B cell (primary cell): ENCODE data around the gene CFAP54. TPM values are rescaled to one million over a fixed set of nuclear protein-coding genes. Genes with fewer than 3 reads are reported as not detected.

ENCODE experiments used
- ATAC-seq: fragments of 200-7000 bp; cut with Tn5 transposase; one replicate; pipeline ENCODE4 v1.10.0; 2021; ENCODE audit warnings: low read depth, mild to moderate bottlenecking, moderate number of reproducible peaks, moderate library complexity
- CTCF ChIA-PET: fragments of 350-600 bp; sonication (Branson Sonifier 250); formaldehyde crosslinking; loops from one replicate; lab custom pipeline; 2021; ENCODE audit warnings: antibody characterized with exemption, inconsistent platforms; lab: Charles Lee
- POLR2A ChIA-PET: fragments of 350-600 bp; sonication (Branson Sonifier 250); formaldehyde crosslinking; loops from one replicate; lab custom pipeline; 2021; ENCODE audit warnings: antibody characterized with exemption; lab: Charles Lee
- DNase-seq: peaks from one replicate; pipeline ENCODE4 v3.0.0; 2013
- H2AFZ ChIP-seq: 2 replicates; pipeline ENCODE4 v1.6.1; 2012; ENCODE audit warnings: mild to moderate bottlenecking, low read depth, low read length; ENCODE audit not compliant: insufficient read depth, poor library complexity, severe bottlenecking
- H3K27ac ChIP-seq, 2 donors: 1 replicate in 1 of 2; 2 replicates in 1 of 2; pipeline ENCODE4 v1.5.1; 2012 to 2013; ENCODE audit warnings: low read length in 2 of 2, mild to moderate bottlenecking in 2 of 2, moderate library complexity in 1 of 2
- H3K27me3 ChIP-seq, 4 experiments: fragments of 200-600 bp in 1 of 4; sonication (generic) in 1 of 4; replicated peaks in 1 of 4; 1 replicate in 2 of 4; 2 replicates in 2 of 4; pipeline versions ENCODE4 v1.6.1 to v1.7.0; 2013 to 2016; ENCODE audit warnings: low read length in 3 of 4, mild to moderate bottlenecking in 2 of 4, mixed read lengths in 1 of 4, moderate library complexity in 1 of 4; ENCODE audit not compliant: insufficient read depth in 4 of 4, control insufficient read depth in 3 of 4; ENCODE audit errors: control extremely low read depth in 1 of 4
- H3K36me3 ChIP-seq, 2 experiments: replicated peaks in 1 of 2; 1 replicate in 1 of 2; 2 replicates in 1 of 2; pipeline versions ENCODE4 v1.6.1 to v1.7.1; 2013; ENCODE audit warnings: low read length in 1 of 2; ENCODE audit not compliant: insufficient read depth in 2 of 2, control insufficient read depth in 1 of 2; ENCODE audit errors: control extremely low read depth in 1 of 2, extremely low read depth in 1 of 2
- H3K4me1 ChIP-seq, 2 donors: fragments of 200-600 bp in 1 of 2; sonication (generic) in 1 of 2; 1 replicate in 1 of 2; 2 replicates in 1 of 2; pipeline versions ENCODE4 v1.5.1 to v1.6.1; 2013 to 2017; ENCODE audit warnings: low read length in 2 of 2; ENCODE audit not compliant: control insufficient read depth in 2 of 2, insufficient read depth in 2 of 2
- H3K4me2 ChIP-seq: replicated peaks from 2 replicates; pipeline ENCODE3; 2012; ENCODE audit warnings: mild to moderate bottlenecking, low read depth, low read length; ENCODE audit not compliant: poor library complexity, severe bottlenecking
- H3K4me3 ChIP-seq, 5 experiments: fragments of 200-600 bp in 1 of 5; sonication (generic) in 1 of 5; 1 replicate in 3 of 5; 2 replicates in 2 of 5; pipeline versions ENCODE4 v1.5.1 to v1.7.0; 2011 to 2016; ENCODE audit warnings: low read length in 4 of 5, mild to moderate bottlenecking in 4 of 5, low read depth in 2 of 5, control low read depth in 1 of 5, moderate library complexity in 1 of 5; ENCODE audit not compliant: insufficient read depth in 1 of 5; ENCODE audit errors: control extremely low read depth in 1 of 5, extremely low read depth in 1 of 5
- H3K79me2 ChIP-seq: fragments of 200-600 bp; sonication (generic); one replicate; pipeline ENCODE4 v1.6.0; 2016; ENCODE audit warnings: low read length; ENCODE audit not compliant: control insufficient read depth, insufficient read depth
- H3K9ac ChIP-seq: fragments of 200-600 bp; sonication (generic); 2 replicates; pipeline ENCODE4 v1.6.1; 2017; ENCODE audit warnings: mild to moderate bottlenecking, low read length, moderate library complexity
- H3K9me3 ChIP-seq, 3 donors: one replicate each; pipeline versions ENCODE4 v1.6.1 to v1.7.1; 2013; ENCODE audit warnings: low read length in 2 of 3; ENCODE audit not compliant: control insufficient read depth in 2 of 3, insufficient read depth in 1 of 3; ENCODE audit errors: control extremely low read depth in 1 of 3
- H4K20me1 ChIP-seq: 2 replicates; pipeline ENCODE4 v1.6.0; 2012; ENCODE audit warnings: mild to moderate bottlenecking, low read length; ENCODE audit not compliant: insufficient read depth, control insufficient read depth, poor library complexity, severe bottlenecking
- H3K27ac Mint-ChIP-seq: one replicate; pipeline ENCODE4 v1.8.0; 2021; ENCODE audit warnings: mixed read lengths
- H3K27me3 Mint-ChIP-seq: one replicate; pipeline ENCODE4 v1.8.0; 2021; ENCODE audit warnings: mixed read lengths
- H3K4me1 Mint-ChIP-seq: one replicate; pipeline ENCODE4 v1.8.0; 2021; ENCODE audit warnings: mixed read lengths
- H3K4me3 Mint-ChIP-seq: one replicate; pipeline ENCODE4 v1.8.0; 2021; ENCODE audit warnings: mixed read lengths
- H3K9me3 Mint-ChIP-seq: one replicate; pipeline ENCODE4 v1.8.0; 2022; ENCODE audit warnings: mixed read lengths; ENCODE audit not compliant: insufficient read depth
- EZH2 ChIP-seq: IDR thresholded peaks from 2 replicates; pipeline ENCODE4 v1.6.1; 2012; ENCODE audit warnings: borderline replicate concordance, low read depth, mild to moderate bottlenecking, moderate library complexity, low read length; ENCODE audit not compliant: insufficient read depth, poor library complexity, severe bottlenecking
- WGBS: methylation state at CpG from one replicate; pipeline ENCODE4 v1.1.5; 2013; ENCODE audit warnings: missing lambda C conversion rate; ENCODE audit not compliant: insufficient coverage; 5-methylcytosine and 5-hydroxymethylcytosine counted together
- intact Hi-C: fragments of 100-400 bp; cut with micrococcal nuclease; formaldehyde crosslinking; loops from one replicate; pipeline ENCODE4 v1.10.0; 2022
- polyA plus RNA-seq: library from polyadenylated mRNA; depleted of rRNA; stranded (reverse); fragments of >200 nt; gene quantifications from 2 replicates; pipeline ENCODE4 v1.2.3, GENCODE V29; 2012
- total RNA-seq, 2 donors: library from RNA; stranded (reverse); fragments of 120-200 nt in 1 of 2; gene quantifications; 1 replicate in 1 of 2; 2 replicates in 1 of 2; pipeline versions ENCODE4 v1.2.3 to v1.2.4, GENCODE V29; 2013 to 2022
- TF ChIP-seq, protein P1 (sequence below): fragments of 200-600 bp; IDR thresholded peaks from one replicate; pipeline ENCODE4 v1.8.0; 2022; ENCODE audit warnings: antibody characterized with exemption, mild to moderate bottlenecking

CFAP54 gene
- total and polyA plus RNA-seq, 2 donors (not counting 1 experiment from before 2014, with no cell fraction given): 0.12 to 0.76 TPM

DNA sequence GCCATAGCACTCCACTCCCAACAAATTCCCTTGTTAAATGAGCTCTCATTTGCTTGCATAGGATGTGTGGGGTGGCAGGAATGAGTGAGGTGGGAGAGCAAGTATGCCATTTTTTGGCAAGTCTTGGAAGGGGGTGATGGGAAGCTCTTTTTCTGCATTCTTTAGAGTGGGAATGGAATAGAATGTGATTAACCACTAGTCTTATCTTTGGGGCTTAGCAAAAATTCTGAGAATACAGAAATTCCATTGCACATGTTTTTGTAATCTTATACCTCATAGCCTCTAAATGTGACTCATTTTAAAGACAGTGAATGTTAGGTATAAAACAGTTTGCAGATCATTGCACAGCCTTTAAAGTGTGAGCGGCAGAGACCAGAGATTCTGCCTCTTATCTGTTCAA is 389.3 kb downstream of the CFAP54 start:
- ChIA-PET CTCF (no interaction called here), POLR2A (no interaction called here)
- Histone ChIP-seq H3K4me2 (no peak overlapping the region), H3K9ac (no peak overlapping the region), H4K20me1 (no peaks in the 10 kb centered on the region), H3K79me2 (no peaks in the 10 kb centered on the region), H3K36me3 (no peaks in the 10 kb centered on the region), H2AFZ (no peak overlapping the region), H3K4me1 (no peaks in the 10 kb centered on the region), H3K27me3 (peaks cover 0 to 4% (median 0%) of the 10 kb centered on the region in 4 experiments), H3K27ac (no peak overlapping the region), H3K4me3 (no peak overlapping the region), H3K9me3 (no peaks in the 10 kb centered on the region)
- intact Hi-C loops: no loop called here
- Mint-ChIP-seq H3K27me3 (peaks cover 20% of the 10 kb centered on the region), H3K4me3 (no peak overlapping the region), H3K27ac (no peak overlapping the region), H3K4me1 (no peaks in the 10 kb centered on the region), H3K9me3 (peaks cover 2% of the 10 kb centered on the region)
- WGBS: no CpG with 5 or more reads among the region's 1 CpG
- no peak for ATAC-seq
- no peak for DNase-seq
- TF ChIP-seq EZH2: no peak
- TF ChIP-seq, protein P1, sequence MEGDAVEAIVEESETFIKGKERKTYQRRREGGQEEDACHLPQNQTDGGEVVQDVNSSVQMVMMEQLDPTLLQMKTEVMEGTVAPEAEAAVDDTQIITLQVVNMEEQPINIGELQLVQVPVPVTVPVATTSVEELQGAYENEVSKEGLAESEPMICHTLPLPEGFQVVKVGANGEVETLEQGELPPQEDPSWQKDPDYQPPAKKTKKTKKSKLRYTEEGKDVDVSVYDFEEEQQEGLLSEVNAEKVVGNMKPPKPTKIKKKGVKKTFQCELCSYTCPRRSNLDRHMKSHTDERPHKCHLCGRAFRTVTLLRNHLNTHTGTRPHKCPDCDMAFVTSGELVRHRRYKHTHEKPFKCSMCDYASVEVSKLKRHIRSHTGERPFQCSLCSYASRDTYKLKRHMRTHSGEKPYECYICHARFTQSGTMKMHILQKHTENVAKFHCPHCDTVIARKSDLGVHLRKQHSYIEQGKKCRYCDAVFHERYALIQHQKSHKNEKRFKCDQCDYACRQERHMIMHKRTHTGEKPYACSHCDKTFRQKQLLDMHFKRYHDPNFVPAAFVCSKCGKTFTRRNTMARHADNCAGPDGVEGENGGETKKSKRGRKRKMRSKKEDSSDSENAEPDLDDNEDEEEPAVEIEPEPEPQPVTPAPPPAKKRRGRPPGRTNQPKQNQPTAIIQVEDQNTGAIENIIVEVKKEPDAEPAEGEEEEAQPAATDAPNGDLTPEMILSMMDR: no peak

DNA sequence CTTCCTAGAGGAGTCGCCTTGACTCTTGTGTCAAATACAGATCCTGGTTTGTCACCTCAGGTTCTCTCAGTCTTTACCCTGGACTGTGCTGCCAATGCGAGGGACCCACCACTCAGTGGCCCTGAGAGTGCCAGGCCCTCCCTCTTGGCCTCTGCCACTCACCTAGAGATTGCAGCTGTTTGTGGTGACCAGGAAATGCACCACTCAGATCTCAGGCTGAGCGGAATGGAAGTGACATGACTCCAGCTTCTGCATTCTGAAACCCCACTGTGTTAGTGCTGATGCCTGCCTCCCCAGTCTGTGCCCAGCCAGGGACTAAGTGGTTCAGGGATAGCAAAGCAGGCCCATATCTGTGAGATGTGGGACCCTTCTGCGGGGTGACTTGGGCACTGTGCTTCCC is 389.9 kb downstream of the CFAP54 start:
- H3K36me3 ChIP-seq: no peaks in the 10 kb centered on the region
- no peaks in the 10 kb centered on the region for H3K9me3 ChIP-seq
- no peaks in the 10 kb centered on the region for H3K79me2 ChIP-seq
- Mint-ChIP-seq H3K4me3 (no peak overlapping the region), H3K9me3 (peaks cover 2% of the 10 kb centered on the region), H3K27me3 (peaks cover 15% of the 10 kb centered on the region), H3K27ac (no peak overlapping the region), H3K4me1 (no peaks in the 10 kb centered on the region)
- no peaks in the 10 kb centered on the region for H4K20me1 ChIP-seq
- ATAC-seq (no peak), DNase-seq (no peak)
- no peak for TF ChIP-seq EZH2
- TF ChIP-seq, protein P1: no peak
- H3K27ac ChIP-seq: no peak overlapping the region
- intact Hi-C loops: no loop called here
- ChIA-PET CTCF (no interaction called here), POLR2A (no interaction called here)
- H3K4me1 ChIP-seq: no peaks in the 10 kb centered on the region
- H3K27me3 ChIP-seq: peaks cover 0 to 4% (median 0%) of the 10 kb centered on the region in 4 experiments
- 41% methylated on average over 3 of the region's 4 CpGs for WGBS
- no peak overlapping the region for H3K4me3 ChIP-seq
- H3K9ac ChIP-seq: no peak overlapping the region
- H3K4me2 ChIP-seq: no peak overlapping the region
- no peak overlapping the region for H2AFZ ChIP-seq
